NCI-H524 treated with DMSO at 0.1 percent for 48 hours (cell line): ENCODE measurements around the gene CMYA5.

ENCODE experiments used
- DNase-seq: peaks from one replicate; lab custom pipeline; 2025; lab: John Stamatoyannopoulos, UW

CMYA5 gene

GRCh38 chr5:79834754-79835714 lies 145.4 kb downstream of the CMYA5 start:
- no peak for DNase-seq

DNA sequence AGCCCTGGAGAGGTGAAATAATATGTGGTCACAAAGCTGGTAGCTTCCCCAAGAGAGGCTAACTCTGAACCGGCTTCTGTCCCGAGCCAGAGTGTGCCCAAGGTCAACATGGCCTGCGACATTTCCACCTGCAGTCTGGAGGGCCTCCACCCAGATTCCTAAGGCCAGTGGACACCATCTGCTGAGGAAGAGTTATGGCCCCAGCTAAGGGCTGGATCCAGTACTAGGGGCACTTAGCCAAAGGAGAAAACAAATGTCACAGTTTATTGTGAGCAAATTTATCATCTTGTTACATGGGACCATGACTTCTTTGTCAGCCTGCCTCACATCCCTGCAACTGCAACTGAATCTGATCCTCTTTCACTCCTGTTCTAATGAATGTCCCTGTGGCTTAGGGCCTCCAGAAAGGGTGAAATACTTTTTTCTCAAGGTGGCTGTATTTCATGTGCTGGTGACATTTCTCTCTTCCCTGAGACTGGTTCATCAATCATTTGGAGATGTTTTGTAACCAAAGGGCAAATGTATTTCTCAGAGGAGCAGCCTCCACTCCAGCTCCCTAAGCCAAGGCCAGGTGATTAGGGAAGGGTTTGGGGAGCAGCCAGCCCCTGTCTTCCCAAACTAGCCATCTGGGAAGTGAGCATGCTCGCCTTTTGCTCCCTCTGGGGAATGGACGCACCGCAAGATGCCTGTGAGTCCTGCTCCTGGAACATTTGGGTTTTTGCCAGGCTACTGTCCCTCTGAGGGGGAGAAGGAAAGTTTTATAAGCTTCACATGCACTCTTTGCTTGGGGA lies 148.3 kb downstream of the CMYA5 start:
- no peak for DNase-seq

GRCh38 chr5:79840084-79840990 lies 150.7 kb downstream of the CMYA5 start:
- no peak for DNase-seq

DNA sequence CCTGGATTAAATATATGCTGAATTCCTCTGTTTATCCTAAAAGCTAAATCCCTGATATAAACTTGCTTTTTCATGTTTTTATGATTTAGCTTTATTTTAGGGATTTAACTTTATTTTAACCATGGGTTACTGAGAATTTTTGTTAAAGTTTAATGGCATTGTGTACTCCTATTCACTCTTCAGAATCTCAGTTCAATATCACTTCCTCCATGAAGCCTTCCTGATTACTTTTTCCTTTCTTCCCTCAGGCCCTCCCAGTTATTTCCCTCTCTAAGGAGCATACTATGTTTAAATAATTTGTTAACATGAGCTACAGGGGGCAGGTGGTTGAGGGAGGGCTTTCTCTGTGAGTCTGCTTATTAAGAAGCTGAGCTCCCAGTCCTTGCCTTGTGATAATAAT lies 151.5 kb downstream of the CMYA5 start:
- DNase-seq: no peak

DNA sequence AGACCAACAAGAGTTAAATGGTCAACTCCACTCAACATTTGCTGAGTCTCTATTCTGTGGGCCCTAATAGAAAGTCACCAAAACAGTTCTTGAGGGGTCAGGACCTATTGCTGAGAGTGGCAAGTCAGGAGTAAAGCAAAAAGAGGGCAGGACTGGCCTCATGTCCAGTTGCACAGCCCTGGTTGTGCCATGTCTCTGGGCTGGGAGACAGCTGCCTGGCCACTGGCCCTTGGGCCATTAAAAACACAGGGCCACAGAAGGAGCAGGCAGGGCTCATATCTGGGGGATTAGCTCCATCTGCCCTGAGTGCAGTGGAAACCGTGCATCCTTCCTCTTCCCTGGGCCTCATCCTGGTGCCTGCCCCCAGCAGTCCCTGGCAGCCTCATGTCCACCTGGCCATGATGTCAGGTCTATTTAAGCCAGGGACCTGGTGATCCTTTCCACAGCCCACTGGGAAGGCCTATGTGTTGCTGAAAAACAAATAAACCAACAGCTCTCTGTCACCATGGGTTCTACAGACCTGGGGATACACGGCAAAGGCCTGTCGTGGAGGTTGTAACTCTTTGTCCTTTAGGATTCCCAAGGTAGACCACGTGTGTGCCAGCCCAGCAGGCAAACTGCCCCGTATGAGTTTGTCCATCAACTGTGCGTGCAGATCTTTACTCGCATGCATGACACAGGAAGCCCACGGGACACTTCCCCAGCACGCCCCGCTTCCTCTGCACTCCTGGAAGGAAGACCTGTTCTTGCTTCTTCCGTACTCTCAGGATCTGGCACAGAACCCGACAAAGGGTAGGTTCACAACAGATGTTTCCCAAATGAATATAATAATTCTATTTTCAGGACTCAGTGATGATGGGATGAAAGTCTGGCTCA lies 152.6 kb downstream of the CMYA5 start:
- DNase-seq: no peak

GRCh38 chr5:79842991-79843390 lies 153.4 kb downstream of the CMYA5 start:
- DNase-seq: no peak

- no peak for DNase-seq
Measured at GRCh38 chr5:79843450-79844388, 154.1 kb downstream of the CMYA5 start.

- DNase-seq: no peak
Measured at GRCh38 chr5:79844571-79844970, 154.9 kb downstream of the CMYA5 start.

GRCh38 chr5:79845448-79846197 lies 156.0 kb downstream of the CMYA5 start:
- no peak for DNase-seq

- no peak for DNase-seq
Measured at GRCh38 chr5:79846198-79846521, 156.5 kb downstream of the CMYA5 start.

- DNase-seq: no peak
Measured at GRCh38 chr5:79847561-79847960, 157.9 kb downstream of the CMYA5 start.

DNA sequence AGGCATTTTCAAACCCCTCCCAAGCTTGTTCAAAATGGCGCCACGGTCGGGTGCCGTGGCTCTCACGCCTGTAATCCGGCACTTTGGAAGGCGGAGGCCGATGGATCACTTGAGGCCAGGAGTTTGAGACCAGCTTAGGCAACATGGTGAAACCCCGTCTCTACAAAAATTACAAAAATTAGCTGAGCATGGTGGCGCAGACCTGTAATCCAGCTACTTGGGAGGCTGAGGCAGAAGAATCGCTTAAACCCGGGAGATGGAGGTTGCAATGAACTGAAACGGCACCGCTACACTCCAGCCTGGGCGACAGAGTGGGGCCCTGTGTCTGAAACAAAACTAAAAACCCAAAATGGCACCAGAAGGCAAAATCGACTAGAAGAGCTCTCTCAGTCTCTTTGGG lies 159.4 kb downstream of the CMYA5 start:
- no peak for DNase-seq
